ENCODE results near the gene TCN2.
A peak's percentile ranks its signal among the peaks of the same experiment; 100 is the strongest.

TCN2 gene

GRCh38 chr22:30591588-30592359, 15.2 kb upstream of the TCN2 start, which contains the start of gene PES1:
PES1 (minus strand) TSS chr22:30591910; CDS start chr22:30591833, 77 bp downstream.
- TF ChIP-seq REST (IDR thresholded peaks at IDR 0.05; ENCODE audit: insufficient read depth in 1 of 2, low read depth in 2 of 2, low read length in 2 of 2) = no peak
- peak; percentile 77; the same call in 1 of the 2 replicates for TF ChIP-seq SIN3A (IDR thresholded peaks at IDR 0.05; ENCODE audit: borderline replicate concordance, insufficient read depth, low read length)
- TF ChIP-seq FOXP2 (optimal IDR thresholded peaks at IDR 0.05; ENCODE audit: borderline replicate concordance, extremely low read depth, extremely low read length, insufficient read depth) = peak; percentile 23
- TF ChIP-seq POLR2AphosphoS5 (IDR thresholded peaks at IDR 0.05; ENCODE audit: low read depth, low read length) = peak; percentile 66; the same call in 1 of the 2 replicates
- TF ChIP-seq TAF1 (IDR thresholded peaks at IDR 0.05; ENCODE audit: borderline replicate concordance, insufficient read depth, low read length) = peak; percentile 53; the same call in 1 of the 2 replicates

- TF ChIP-seq REST (IDR thresholded peaks at IDR 0.05; ENCODE audit: insufficient read depth in 1 of 2, low read depth in 2 of 2, low read length in 2 of 2) (no peak), POLR2AphosphoS5 (IDR thresholded peaks at IDR 0.05; ENCODE audit: low read depth, low read length) (no peak), SIN3A (IDR thresholded peaks at IDR 0.05; ENCODE audit: borderline replicate concordance, insufficient read depth, low read length) (no peak), FOXP2 (optimal IDR thresholded peaks at IDR 0.05; ENCODE audit: borderline replicate concordance, extremely low read depth, extremely low read length, insufficient read depth) (no peak), TAF1 (IDR thresholded peaks at IDR 0.05; ENCODE audit: borderline replicate concordance, insufficient read depth, low read length) (no peak)
Observed at GRCh38 chr22:30596199-30596598, 10.8 kb upstream of the TCN2 start.

GRCh38 chr22:30596886-30597285, 10.1 kb upstream of the TCN2 start:
- TF ChIP-seq FOXP2 (optimal IDR thresholded peaks at IDR 0.05; ENCODE audit: borderline replicate concordance, extremely low read depth, extremely low read length, insufficient read depth) (no peak), POLR2AphosphoS5 (IDR thresholded peaks at IDR 0.05; ENCODE audit: low read depth, low read length) (no peak), REST (IDR thresholded peaks at IDR 0.05; ENCODE audit: insufficient read depth in 1 of 2, low read depth in 2 of 2, low read length in 2 of 2) (no peak), SIN3A (IDR thresholded peaks at IDR 0.05; ENCODE audit: borderline replicate concordance, insufficient read depth, low read length) (no peak), TAF1 (IDR thresholded peaks at IDR 0.05; ENCODE audit: borderline replicate concordance, insufficient read depth, low read length) (no peak)

GRCh38 chr22:30598986-30599385, 8.0 kb upstream of the TCN2 start:
- TF ChIP-seq FOXP2 (optimal IDR thresholded peaks at IDR 0.05; ENCODE audit: borderline replicate concordance, extremely low read depth, extremely low read length, insufficient read depth) = no peak
- no peak for TF ChIP-seq REST (IDR thresholded peaks at IDR 0.05; ENCODE audit: insufficient read depth in 1 of 2, low read depth in 2 of 2, low read length in 2 of 2)
- TF ChIP-seq POLR2AphosphoS5 (IDR thresholded peaks at IDR 0.05; ENCODE audit: low read depth, low read length) = no peak
- no peak for TF ChIP-seq TAF1 (IDR thresholded peaks at IDR 0.05; ENCODE audit: borderline replicate concordance, insufficient read depth, low read length)
- no peak for TF ChIP-seq SIN3A (IDR thresholded peaks at IDR 0.05; ENCODE audit: borderline replicate concordance, insufficient read depth, low read length)
